Measurements from ENCODE around the gene THEM5.
A peak's percentile ranks its signal among the peaks of the same experiment; 100 is the strongest.

THEM5 gene

DNA sequence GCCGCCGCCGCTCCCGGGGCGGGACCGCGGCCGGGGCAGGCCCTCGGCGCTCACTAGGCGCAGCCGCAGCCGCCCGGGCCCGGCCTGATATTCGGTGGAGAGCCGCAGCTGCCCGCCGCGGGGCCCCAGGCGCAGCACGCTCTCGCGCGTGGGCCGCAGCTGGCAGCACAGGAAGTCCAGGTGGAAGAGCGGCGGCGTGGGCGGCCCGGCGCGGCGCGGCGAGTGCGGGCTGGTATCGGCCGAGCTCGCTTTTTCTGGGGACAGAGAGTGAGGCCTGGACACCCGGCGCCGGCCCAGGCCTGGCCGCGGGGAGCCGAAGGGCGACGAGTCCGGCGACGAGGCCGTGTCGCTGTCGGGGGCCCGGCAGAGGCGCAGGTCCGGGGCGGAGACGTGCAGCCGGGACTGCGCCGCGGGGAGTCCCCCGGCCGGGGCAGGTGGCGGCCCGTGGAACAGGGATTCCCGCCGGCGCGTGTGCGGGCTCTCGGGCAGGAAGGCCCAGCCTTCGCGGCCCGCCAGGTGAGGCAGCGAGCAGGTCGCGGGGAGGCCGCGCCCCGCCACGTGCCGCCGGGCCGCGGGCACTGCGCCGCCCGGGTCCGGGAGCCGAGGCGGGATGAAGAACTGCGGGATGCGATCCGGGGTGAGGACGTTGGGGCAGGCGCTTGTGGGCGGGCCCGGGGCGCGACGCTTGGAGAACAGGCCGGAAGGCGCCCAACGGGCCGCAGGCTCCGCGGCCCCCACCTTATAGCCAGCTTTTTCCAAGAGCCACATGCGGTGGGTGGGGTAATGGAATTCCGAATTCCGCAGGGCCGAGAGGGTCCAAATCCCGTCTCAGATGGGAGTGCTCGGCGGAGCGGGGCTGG, 15.1 kb downstream of the THEM5 start:
- no peak for TF ChIP-seq CTCF (IDR thresholded peaks at IDR 0.05; ENCODE audit: extremely low read depth, missing control alignments)
- DNase-seq (ENCODE audit: low spot score): peak; percentile 84

DNA sequence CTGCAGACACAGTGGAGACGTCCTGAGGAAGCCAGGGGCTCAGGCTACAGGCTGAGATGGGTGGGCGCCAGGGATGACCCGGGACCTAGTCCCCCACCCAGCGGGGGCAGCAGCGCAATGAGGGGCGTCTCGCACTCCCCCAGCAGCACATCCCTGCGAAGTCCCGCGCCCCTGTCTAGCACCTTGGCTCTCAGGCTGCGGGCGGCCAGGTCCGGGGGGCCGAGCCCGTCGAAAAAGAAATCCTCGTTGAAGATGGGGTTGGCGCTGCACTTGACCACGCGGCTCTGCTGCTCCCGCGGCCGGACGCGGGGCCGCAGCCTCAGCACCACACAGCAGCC, 15.7 kb downstream of the THEM5 start:
- no peak for TF ChIP-seq CTCF (IDR thresholded peaks at IDR 0.05; ENCODE audit: extremely low read depth, missing control alignments)
- no peak for DNase-seq (ENCODE audit: low spot score)

GRCh38 chr1:151837197-151837596, 16.3 kb downstream of the THEM5 start:
- TF ChIP-seq CTCF (IDR thresholded peaks at IDR 0.05; ENCODE audit: extremely low read depth, missing control alignments): no peak
- no peak for DNase-seq (ENCODE audit: low spot score)

DNA sequence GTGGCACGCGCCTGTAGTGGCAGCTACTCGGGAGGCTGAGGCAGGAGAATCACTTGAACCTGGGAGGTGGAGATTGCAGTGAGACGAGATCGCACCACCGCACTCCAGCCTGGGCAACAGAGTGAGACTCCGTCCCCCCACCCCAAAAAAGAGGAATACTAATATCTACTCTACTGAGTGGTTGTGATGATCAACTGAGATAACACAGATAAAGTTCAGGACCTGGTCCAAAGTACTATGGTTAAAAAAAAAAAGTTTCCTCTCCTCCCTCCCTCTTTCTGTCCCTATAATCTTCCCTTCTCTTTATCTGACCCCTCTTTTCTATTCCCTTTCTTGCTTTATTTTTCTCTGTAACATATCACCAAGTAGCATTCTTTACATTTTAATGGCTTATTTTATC, 17.9 kb downstream of the THEM5 start:
- no peak for DNase-seq (ENCODE audit: low spot score)
- TF ChIP-seq CTCF (IDR thresholded peaks at IDR 0.05; ENCODE audit: extremely low read depth, missing control alignments): no peak

GRCh38 chr1:151834239-151834638, 19.3 kb downstream of the THEM5 start:
- no peak for DNase-seq (ENCODE audit: low spot score)

GRCh38 chr1:151833172-151833900, 20.2 kb downstream of the THEM5 start:
- no peak for DNase-seq (ENCODE audit: low spot score)
- no peak for TF ChIP-seq CTCF (IDR thresholded peaks at IDR 0.05; ENCODE audit: extremely low read depth, missing control alignments)

More at GRCh38 chr1:151834239-151834638, 19.3 kb downstream of the THEM5 start:
- no peak for TF ChIP-seq CTCF (IDR thresholded peaks at IDR 0.05; ENCODE audit: extremely low read depth, missing control alignments)

DNA sequence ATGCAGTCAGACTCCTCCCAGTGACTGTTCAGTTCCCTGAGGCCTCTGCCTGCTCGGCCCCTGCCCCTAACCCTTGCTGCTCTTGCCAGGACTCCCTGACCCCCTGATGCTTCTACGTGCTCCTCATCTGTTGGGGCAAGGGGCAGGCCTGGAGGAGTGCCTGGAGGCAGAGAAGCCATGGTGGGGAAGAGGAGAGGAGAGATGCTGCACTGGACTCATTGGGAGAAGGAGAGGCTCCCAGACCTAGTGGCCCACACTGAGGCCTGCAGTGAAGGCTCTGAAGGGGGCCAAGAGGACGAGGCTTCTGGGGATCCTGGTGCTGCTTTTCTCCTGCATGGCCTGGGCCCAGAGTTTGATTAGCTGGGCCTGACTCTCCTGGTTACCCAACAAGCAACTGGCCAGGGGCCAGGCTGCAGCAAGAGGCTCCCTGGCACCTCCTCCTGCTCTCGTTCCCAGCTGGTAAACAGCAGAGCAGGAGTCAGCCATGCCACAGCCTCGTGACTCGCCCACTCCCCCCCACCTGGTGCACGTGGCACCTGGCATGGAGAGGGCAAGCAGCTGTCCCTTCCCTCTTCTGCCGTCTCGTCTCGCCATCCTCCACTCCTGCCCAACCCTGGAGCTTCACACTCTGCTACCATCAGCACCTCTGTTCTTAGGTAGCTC, 21.1 kb downstream of the THEM5 start:
- no peak for DNase-seq (ENCODE audit: low spot score)
- TF ChIP-seq CTCF (IDR thresholded peaks at IDR 0.05; ENCODE audit: extremely low read depth, missing control alignments): no peak
